OCI-LY7 (cell line): ENCODE data around the gene BICD2. TPM values are rescaled to one million over a fixed set of nuclear protein-coding genes. Genes with fewer than 3 reads are reported as not detected.

Source experiments
- BruUV-seq: library from RNA; stranded (reverse); fragments of 400-500 nt; replicated peaks from 2 replicates; lab custom pipeline; 2021; lab: Mats Ljungman, UMichigan
- CTCF ChIA-PET: fragments of 300-600 bp; sonication (Branson Sonifier 250); formaldehyde crosslinking; loops from one replicate; lab custom pipeline; 2022; ENCODE audit warnings: antibody characterized with exemption; ENCODE audit not compliant: unreplicated experiment; lab: Charles Lee
- POLR2A ChIA-PET: fragments of 300-600 bp; sonication (Branson Sonifier 250); formaldehyde crosslinking; loops from one replicate; lab custom pipeline; 2022; ENCODE audit warnings: antibody characterized with exemption; lab: Charles Lee
- DNase-seq: peaks from one replicate; pipeline ENCODE4 v3.0.0-alpha.2; 2015; ENCODE audit warnings: low spot score
- H2AFZ ChIP-seq: fragments of 200-600 bp; sonication (generic), shearing (Covaris generic); 2 replicates; pipeline ENCODE4 v1.6.1; 2014; ENCODE audit warnings: mild to moderate bottlenecking, antibody characterized with exemption, low read length, moderate library complexity
- H3K27ac ChIP-seq: fragments of 200-600 bp; sonication (generic); 2 replicates; pipeline ENCODE4 v1.5.1; 2014; ENCODE audit warnings: mixed run types, low read depth, mild to moderate bottlenecking, moderate library complexity, low read length, inconsistent platforms; ENCODE audit not compliant: poor library complexity, severe bottlenecking
- H3K36me3 ChIP-seq: fragments of 200-600 bp; sonication (generic); 2 replicates; pipeline ENCODE4 v1.6.1; 2014; ENCODE audit warnings: mild to moderate bottlenecking, antibody characterized with exemption, low read length, moderate library complexity, mixed read lengths; ENCODE audit not compliant: insufficient read depth
- H3K4me1 ChIP-seq: fragments of 200-600 bp; sonication (generic); 2 replicates; pipeline ENCODE4 v1.5.1; 2014; ENCODE audit warnings: mild to moderate bottlenecking, low read length; ENCODE audit not compliant: insufficient read depth, poor library complexity, severe bottlenecking
- H3K4me2 ChIP-seq: fragments of 200-600 bp; sonication (generic); 2 replicates; pipeline ENCODE4 v1.6.1; 2014; ENCODE audit warnings: mild to moderate bottlenecking, low read length
- H3K4me3 ChIP-seq: fragments of 200-600 bp; sonication (generic); 2 replicates; pipeline ENCODE4 v1.5.1; 2014; ENCODE audit warnings: mild to moderate bottlenecking, low read depth, low read length; ENCODE audit not compliant: poor library complexity, severe bottlenecking
- H3K79me2 ChIP-seq: fragments of 200-600 bp; sonication (generic); 2 replicates; pipeline ENCODE4 v1.6.1; 2016; ENCODE audit warnings: low read depth, mild to moderate bottlenecking, low read length, moderate library complexity, mixed read lengths; ENCODE audit not compliant: insufficient read depth
- H3K9me2 ChIP-seq: fragments of 200-600 bp; sonication (generic); 2 replicates; pipeline ENCODE4 v1.6.1; 2016; ENCODE audit warnings: mild to moderate bottlenecking, low read length, mixed read lengths; ENCODE audit not compliant: insufficient read depth
- H3K9me3 ChIP-seq: fragments of 200-600 bp; sonication (generic); 2 replicates; pipeline ENCODE4 v1.6.1; 2014; ENCODE audit warnings: mild to moderate bottlenecking, mixed run types, low read length, mixed read lengths
- H4K20me1 ChIP-seq: fragments of 200-600 bp; sonication (generic); 2 replicates; pipeline ENCODE4 v1.6.1; 2014; ENCODE audit warnings: mild to moderate bottlenecking, antibody characterized with exemption, low read length, moderate library complexity, mixed read lengths; ENCODE audit not compliant: insufficient read depth
- CTCF ChIP-seq: fragments of 200-600 bp; sonication (generic); conservative IDR thresholded peaks from 2 replicates; pipeline ENCODE4 v1.5.1; 2014; ENCODE audit warnings: mild to moderate bottlenecking, antibody characterized with exemption, low read length, moderate library complexity, mixed read lengths
- EZH2phosphoT487 ChIP-seq: fragments of 200-600 bp; sonication (generic); IDR thresholded peaks from 2 replicates; pipeline ENCODE4 v1.6.1; 2018; ENCODE audit warnings: low read depth, borderline replicate concordance, mild to moderate bottlenecking, mixed run types, antibody characterized with exemption, low read length, moderate library complexity, mixed read lengths
- intact Hi-C: fragments of 100-400 bp; cut with micrococcal nuclease; formaldehyde crosslinking; loops from one replicate; pipeline ENCODE4 v1.10.0; 2022; ENCODE audit not compliant: unreplicated experiment
- total RNA-seq, 2 experiments: library from RNA; depleted of rRNA in 1 of 2; stranded (reverse); fragments of >200 nt in 1 of 2; shearing (Covaris generic) in 1 of 2; gene quantifications; 2 replicates each; pipeline ENCODE4 v1.2.3, GENCODE V29; 2014 to 2022

The BICD2 gene
- total RNA-seq, 2 experiments from 2014 or later: 46.5 to 71.0 TPM

- H3K4me2 ChIP-seq: no peak overlapping the region
- CTCF ChIA-PET: no interaction called here
- intact Hi-C loops: no loop called here
- H4K20me1 ChIP-seq: peaks cover 26% of the 10 kb centered on the region
- TF ChIP-seq CTCF (no peak), EZH2phosphoT487 (no peak)
- no peaks in the 10 kb centered on the region for H3K9me3 ChIP-seq
- peaks cover 71% of the 10 kb centered on the region for H3K4me1 ChIP-seq
- H3K27ac ChIP-seq: no peak overlapping the region
- peaks cover 76% of the 10 kb centered on the region for H3K79me2 ChIP-seq
- H3K9me2 ChIP-seq: no peaks in the 10 kb centered on the region
- no peak overlapping the region for H3K4me3 ChIP-seq
- BruUV-seq: no TSS peak
- H2AFZ ChIP-seq: no peak overlapping the region
- H3K36me3 ChIP-seq: no peaks in the 10 kb centered on the region
- POLR2A ChIA-PET: interaction anchor here (0.6 to 1.3 kb wide), 7 partner anchors 8 to 621 kb away, joined by 3 to 5 read pairs (median 3); partner anchors contain the start of gene SPTLC1
- DNase-seq: no peak
These were observed 27.9 kb downstream of the BICD2 start for GRCh38 chr9:92736563-92737215.

- H3K36me3 ChIP-seq: no peaks in the 10 kb centered on the region
- peaks cover 21% of the 10 kb centered on the region for H4K20me1 ChIP-seq
- H2AFZ ChIP-seq: no peak overlapping the region
- H3K27ac ChIP-seq: no peak overlapping the region
- peaks cover 76% of the 10 kb centered on the region for H3K79me2 ChIP-seq
- H3K4me3 ChIP-seq: no peak overlapping the region
- H3K9me2 ChIP-seq: no peaks in the 10 kb centered on the region
- ChIA-PET POLR2A (interaction anchor here (0.7 to 1.3 kb wide), 3 partner anchors 9 to 621 kb away, joined by 3 to 4 read pairs (median 3); partner anchors contain the start of gene SPTLC1), CTCF (no interaction called here)
- TF ChIP-seq CTCF: no peak
- TF ChIP-seq EZH2phosphoT487: no peak
- H3K9me3 ChIP-seq: no peaks in the 10 kb centered on the region
- DNase-seq: no peak
- BruUV-seq: no TSS peak
- intact Hi-C loops: no loop called here
- H3K4me2 ChIP-seq: peak overlapping the region; percentile 14; the same call in 1 of the 2 replicates
- peaks cover 71% of the 10 kb centered on the region for H3K4me1 ChIP-seq
These were observed 28.7 kb downstream of the BICD2 start for GRCh38 chr9:92735636-92736562.
